NCI-H1436 (cell line): ENCODE data around the gene PRDM16.

Source experiments
- DNase-seq: peaks from one replicate; lab custom pipeline; 2025; lab: John Stamatoyannopoulos, UW

PRDM16 gene

GRCh38 chr1:3415260-3416090, 346.5 kb downstream of the PRDM16 start:
- no peak for DNase-seq

- DNase-seq = no peak
Observed at GRCh38 chr1:3417082-3417739, 348.2 kb downstream of the PRDM16 start.

GRCh38 chr1:3417934-3418333, 348.9 kb downstream of the PRDM16 start:
- no peak for DNase-seq

- DNase-seq = no peak
Observed at GRCh38 chr1:3418600-3418999, 349.6 kb downstream of the PRDM16 start.

- peak; percentile 59 for DNase-seq
Observed at GRCh38 chr1:3419415-3420204, 350.6 kb downstream of the PRDM16 start.

GRCh38 chr1:3420218-3420951, 351.4 kb downstream of the PRDM16 start:
- no peak for DNase-seq

GRCh38 chr1:3422638-3423037, 353.6 kb downstream of the PRDM16 start:
- no peak for DNase-seq

- DNase-seq = no peak
Observed at GRCh38 chr1:3423245-3423829, 354.3 kb downstream of the PRDM16 start.

- no peak for DNase-seq
Observed at GRCh38 chr1:3423896-3424611, 355.1 kb downstream of the PRDM16 start.

GRCh38 chr1:3425486-3426215, 356.6 kb downstream of the PRDM16 start:
- no peak for DNase-seq

- no peak for DNase-seq
Observed at GRCh38 chr1:3426956-3427535, 358.0 kb downstream of the PRDM16 start.

GRCh38 chr1:3427711-3428704, 359.0 kb downstream of the PRDM16 start:
- DNase-seq = no peak

GRCh38 chr1:3428899-3429298, 359.9 kb downstream of the PRDM16 start:
- no peak for DNase-seq

- DNase-seq = no peak
Observed at GRCh38 chr1:3429320-3429719, 360.3 kb downstream of the PRDM16 start.

GRCh38 chr1:3429766-3430165, 360.8 kb downstream of the PRDM16 start:
- DNase-seq = no peak

GRCh38 chr1:3430406-3430805, 361.4 kb downstream of the PRDM16 start:
- DNase-seq = no peak

- no peak for DNase-seq
Observed at GRCh38 chr1:3430820-3431219, 361.8 kb downstream of the PRDM16 start.

- DNase-seq = no peak
Observed at GRCh38 chr1:3431266-3431665, 362.3 kb downstream of the PRDM16 start.

- DNase-seq = no peak
Observed at GRCh38 chr1:3431686-3432085, 362.7 kb downstream of the PRDM16 start.
